ENCODE results near the gene MYH11.

GRCh38 chr16:15708096-15708495 lies 148.7 kb downstream of the MYH11 start:
- TF ChIP-seq POLR2A (IDR thresholded peaks at IDR 0.05): no peak
- TF ChIP-seq CTCF (IDR thresholded peaks at IDR 0.05): no peak

All from esophagus squamous epithelium (tissue), 4 donors.